HG02623 (cell line): ENCODE data around the gene LCE1E.

Source experiments
- ATAC-seq: cut with Tn5 transposase; IDR thresholded peaks from one replicate; pipeline ENCODE4 v1.9.1; 2021; ENCODE audit warnings: moderate library complexity; ENCODE audit not compliant: unreplicated experiment

The LCE1E gene, protein sequence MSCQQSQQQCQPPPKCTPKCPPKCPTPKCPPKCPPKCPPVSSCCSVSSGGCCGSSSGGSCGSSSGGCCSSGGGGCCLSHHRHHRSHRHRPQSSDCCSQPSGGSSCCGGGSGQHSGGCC

DNA sequence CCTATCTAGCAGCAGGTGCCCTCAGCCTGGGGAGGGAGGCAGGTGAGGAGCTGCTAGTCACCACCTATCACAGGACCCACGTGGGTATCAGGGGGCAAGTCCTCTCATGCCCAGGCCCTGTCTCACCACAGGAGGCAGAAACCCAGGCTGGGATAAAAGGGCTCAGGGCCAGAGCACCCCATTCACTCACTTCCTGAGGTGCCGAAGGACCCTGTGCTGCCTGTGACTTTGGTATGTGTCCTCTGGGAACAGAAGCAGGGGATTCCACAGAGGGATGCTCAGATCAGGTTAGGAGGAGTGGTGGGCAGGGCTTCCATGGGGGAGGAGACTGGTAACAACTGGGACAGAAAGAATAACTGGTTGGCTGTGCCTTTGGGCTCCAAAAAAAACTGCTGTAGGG, at the start of gene LCE1E:
Gene LCE1E (plus strand): TSS at position 181 of the 400 bp plus-strand sequence. CDS start 1,043 bp downstream, outside the sequence.
- ATAC-seq = no peak

DNA sequence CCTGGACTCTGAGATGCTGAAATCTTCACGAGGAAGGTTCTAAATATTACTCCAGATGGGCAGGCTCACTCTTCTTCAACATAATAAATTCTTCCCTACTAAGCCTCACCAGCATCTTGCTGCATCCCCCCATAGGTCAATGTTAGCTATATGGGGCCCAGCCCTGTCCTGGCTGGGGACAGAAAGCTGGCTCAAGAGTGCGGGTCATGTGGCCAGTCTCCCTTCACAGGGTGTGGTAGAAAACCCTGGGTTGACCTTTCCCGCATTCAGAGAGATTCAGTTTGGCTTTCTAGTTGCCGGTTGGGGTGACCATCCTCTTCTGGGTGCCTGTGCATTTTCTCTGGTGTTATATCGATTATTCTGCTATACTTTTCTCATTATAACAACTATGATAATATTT, 48.1 kb upstream of the LCE1E start:
- no peak for ATAC-seq

DNA sequence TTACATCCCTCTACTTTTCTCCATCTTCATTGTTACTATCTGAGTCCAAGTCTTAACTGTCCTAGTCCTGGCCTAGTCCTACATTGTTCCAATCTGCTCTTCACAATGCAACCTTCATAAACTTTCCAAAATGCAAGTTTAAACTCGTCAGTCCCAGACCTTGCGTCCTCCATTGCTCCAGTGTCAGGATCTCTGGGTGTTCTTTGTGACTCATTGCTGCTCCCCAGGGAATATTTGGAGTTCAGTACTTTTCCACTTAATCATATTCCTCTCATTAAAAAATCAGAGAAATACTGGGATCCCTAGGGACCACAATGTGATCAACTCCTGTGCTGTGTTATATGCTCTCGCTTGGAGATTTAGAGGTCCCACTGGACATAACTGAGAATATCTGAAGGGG, 46.2 kb upstream of the LCE1E start:
- no peak for ATAC-seq

DNA sequence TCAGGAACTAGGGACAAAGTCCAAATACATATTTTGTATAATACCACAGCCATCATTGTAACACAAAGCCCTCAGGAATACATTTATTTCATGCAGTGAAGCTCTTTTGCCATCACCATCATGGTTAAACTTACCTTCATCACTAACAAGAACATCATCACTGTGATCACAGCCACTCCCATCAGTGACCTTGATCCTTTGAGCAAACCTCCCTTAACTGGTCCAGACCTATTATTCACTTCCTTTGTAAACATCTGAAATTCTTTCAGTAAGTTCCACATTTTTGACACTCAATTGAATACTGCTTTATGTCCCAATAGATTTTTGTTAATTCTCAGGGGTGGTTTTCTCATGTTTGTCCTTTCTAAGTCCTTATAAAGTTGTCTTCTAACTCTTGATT, 44.4 kb upstream of the LCE1E start:
- no peak for ATAC-seq

DNA sequence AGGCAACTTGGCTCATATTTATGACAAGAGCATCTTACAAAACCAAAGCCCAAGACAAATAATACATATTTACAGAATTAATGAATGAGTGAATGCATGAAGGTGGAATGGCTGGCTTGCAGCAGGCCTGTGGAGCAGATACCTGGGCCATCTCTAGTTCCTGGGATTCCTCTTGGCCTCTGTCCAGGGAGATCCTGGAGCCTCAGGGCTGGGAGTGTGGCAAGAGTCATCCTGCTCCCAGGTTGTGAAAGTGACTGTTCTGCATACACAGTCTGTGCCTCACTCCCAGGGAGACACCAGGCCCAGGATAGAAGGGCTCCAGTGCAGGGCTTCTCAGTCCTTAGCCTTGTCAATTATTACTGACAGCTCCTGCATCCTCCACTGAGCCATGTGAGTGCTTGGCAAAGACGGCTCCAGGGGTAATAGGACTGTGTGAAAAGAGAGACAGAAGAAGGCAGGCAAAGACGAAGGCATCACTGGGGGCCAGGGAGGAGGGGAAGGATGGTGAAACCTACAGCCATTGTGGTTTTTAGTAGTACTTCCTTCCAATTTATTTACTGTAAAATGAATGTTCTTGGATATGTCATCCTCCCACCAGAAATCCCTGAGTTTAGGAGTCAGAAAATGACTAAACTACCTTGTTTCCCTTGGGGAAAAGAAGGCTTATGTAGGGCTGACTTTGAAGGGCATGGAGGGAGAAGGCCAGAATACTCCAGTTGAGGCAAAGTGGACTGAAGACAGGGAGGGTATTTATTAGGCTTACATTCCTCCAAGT, 42.5 kb upstream of the LCE1E start:
- no peak for ATAC-seq

DNA sequence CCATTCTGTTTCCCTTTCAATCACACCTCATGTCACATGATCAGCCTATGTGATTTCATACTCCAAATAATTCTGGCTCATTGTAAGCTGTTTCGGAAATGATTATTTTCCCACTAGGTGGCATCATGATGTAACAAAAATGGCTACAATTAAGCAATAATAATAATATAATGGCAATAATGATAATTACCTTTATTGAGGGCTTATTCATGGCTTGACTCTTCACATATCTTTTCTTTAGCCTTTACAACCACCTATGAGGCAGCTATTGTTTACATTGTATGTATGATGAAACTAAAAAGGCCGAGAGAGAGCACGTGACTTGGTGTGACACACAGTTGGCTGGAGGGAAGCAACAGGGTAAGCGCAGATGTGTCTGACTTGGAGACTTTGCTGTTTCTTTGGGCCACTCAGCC, 40.8 kb upstream of the LCE1E start:
- no peak for ATAC-seq

DNA sequence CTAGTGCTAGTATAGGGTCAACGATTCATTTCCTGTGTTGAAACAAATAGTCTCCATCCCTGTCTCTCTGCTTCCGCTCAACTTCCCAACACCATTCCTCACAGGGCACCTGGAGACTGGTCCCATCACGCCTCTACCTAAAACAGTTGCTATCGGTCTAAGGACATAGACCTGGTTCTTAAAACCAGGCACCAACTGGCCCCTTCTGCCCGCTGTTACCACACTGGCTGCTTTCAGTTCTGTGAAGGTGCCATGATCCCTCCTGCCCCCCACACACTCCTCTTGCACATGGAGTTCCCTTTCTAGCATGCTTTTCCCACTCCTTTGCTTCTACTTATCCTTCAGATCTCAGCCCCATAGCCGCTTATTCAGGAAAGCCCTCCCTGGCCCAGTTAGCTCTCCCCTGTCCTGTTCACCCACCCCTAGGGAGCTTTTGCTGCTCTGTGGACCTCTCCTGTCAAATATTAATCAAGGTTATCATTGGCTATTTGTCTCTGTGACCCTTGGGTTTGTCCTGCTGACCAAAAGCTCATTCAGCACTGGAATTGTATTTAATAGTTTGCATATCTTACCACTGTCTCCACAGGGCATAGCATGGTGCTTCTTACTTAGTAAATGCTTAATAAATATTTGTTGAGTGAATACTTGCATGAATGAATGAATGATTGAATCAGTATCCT, 40.2 kb upstream of the LCE1E start:
- no peak for ATAC-seq

DNA sequence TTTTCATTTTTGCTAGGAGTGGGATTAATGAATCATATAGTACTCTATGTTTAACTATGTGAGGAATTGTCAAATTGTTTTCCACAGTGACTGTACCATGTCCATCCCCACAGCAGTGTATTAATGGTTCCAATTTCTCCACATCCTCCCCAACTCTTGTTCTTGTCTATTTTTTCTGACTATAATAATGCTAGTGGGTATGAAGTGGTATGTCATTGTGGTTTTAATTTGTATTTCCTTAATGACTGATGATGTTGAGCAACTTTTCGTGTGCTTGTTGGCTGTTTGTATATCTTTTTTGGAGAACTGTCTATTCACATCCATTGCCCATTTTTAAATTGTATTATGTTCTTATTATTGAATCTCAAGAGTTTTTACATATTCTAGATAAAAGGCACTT, 38.2 kb upstream of the LCE1E start:
- no peak for ATAC-seq

DNA sequence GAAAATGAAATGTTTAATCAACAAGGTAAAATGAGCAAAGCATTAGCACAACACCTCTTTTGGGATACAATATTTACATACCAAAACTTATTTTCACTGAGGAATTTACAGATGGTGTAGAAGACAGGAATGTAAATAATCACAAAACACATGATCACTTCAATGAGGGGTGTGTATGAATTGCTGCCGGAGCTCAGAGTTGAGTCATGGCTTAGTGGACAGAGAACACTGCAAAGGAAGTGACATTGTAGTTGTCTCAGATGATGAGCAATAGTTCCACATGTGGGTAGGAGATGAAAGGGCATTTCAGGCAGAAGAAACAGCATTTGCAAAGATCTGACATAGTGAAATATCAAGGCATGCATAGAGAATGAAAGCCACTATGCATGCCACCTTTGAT, 33.8 kb upstream of the LCE1E start:
- no peak for ATAC-seq

DNA sequence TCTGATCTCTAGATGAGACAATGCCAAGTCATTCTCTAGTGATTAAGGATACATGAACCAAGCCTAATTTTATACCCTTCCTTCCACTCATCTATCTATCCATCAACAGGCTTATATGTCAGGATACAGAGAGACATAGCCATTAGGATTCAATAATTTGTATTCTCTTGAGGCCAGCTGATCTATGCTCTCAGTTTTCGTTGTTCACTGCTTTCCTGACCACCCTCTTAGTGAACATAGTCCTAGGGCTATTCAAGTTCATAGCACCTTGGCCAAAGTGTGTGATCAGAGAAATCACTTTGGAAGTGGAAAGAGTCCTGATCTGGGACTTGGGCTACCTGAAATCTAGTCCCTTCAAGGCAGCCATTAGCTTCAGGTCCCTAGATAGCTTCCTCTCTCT, 32.5 kb upstream of the LCE1E start:
- ATAC-seq = no peak

DNA sequence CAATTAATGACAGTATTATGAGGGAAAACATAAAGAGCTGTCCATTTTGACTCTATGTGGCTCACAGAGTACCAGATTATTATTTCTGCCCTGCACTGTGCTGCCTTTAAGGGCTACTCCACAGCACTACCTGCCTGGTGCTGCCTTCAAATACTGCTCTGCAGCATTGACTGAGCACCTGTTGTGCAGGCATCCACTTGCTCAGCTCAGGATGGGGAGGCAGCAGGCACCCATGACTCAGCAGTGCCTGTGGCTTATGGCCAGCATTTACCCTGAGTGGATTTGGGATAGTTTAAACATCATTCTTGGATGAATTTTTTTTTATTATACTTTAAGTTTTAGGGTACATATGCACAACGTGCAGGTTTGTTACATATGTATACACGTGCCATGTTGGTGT, 29.2 kb upstream of the LCE1E start:
- no peak for ATAC-seq

DNA sequence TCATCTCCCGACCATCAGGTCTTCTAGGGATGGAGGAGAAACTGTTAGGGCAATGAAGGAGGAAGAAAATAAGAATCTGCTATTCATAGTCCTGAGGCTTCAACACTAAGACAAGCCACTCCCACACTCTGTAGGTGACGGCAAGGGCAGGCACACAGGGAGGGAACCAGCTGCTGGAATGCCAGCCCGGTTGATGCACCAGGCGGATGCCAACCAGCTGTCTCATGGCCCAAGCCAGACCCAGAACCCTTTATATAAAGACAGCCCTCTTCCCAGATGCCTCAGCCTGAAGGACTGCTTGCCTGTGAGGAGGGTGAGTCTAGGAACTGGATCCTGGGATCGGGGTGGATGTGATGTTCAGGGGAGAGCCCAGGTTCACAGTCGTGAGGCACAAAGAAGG, 28.3 kb upstream of the LCE1E start, which contains the start of gene KPRP:
Gene KPRP (plus strand): TSS at position 279 of the 400 bp plus-strand sequence. CDS start 1,564 bp downstream, outside the sequence.
- ATAC-seq = no peak

DNA sequence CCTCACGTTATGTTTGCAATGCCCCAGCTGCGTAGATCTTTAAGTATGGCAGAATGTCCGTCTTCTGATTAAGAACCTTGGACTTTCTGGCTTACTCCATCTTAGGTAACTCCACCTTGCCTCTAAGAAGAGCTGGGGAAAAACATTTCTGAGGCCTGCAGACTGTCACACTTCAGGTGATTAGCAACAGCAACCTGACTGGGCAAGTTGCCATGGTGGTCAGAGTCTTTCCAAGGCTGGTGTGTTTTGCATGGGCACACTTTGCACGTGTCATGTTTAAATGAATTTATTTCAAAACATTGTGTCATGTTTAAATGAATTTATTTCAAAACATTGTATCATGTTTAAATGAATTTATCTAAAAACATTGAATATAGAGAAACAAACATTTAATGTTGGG, 27.4 kb upstream of the LCE1E start:
- ATAC-seq = no peak

DNA sequence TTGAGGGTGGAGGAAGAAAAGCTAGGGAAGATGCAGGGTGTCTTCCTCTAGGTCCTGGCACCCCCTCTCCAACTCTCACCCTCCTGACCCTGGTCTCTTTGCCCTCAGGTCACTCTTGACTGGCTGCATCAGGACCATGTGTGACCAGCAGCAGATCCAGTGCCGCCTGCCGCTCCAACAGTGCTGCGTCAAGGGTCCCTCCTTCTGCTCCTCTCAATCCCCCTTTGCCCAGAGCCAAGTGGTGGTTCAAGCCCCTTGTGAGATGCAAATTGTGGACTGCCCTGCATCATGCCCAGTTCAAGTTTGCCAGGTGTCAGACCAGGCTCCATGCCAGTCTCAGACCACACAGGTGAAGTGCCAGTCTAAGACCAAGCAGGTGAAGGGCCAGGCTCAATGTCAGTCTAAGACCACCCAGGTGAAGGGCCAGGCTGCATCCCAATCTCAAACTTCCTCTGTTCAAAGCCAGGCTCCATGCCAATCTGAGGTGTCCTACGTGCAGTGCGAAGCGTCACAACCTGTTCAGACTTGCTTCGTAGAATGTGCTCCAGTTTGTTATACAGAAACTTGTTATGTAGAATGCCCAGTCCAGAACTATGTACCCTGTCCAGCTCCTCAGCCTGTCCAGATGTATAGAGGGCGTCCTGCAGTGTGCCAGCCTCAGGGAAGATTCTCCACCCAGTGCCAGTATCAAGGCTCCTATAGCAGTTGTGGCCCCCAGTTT, 26.4 kb upstream of the LCE1E start:
- ATAC-seq = no peak

DNA sequence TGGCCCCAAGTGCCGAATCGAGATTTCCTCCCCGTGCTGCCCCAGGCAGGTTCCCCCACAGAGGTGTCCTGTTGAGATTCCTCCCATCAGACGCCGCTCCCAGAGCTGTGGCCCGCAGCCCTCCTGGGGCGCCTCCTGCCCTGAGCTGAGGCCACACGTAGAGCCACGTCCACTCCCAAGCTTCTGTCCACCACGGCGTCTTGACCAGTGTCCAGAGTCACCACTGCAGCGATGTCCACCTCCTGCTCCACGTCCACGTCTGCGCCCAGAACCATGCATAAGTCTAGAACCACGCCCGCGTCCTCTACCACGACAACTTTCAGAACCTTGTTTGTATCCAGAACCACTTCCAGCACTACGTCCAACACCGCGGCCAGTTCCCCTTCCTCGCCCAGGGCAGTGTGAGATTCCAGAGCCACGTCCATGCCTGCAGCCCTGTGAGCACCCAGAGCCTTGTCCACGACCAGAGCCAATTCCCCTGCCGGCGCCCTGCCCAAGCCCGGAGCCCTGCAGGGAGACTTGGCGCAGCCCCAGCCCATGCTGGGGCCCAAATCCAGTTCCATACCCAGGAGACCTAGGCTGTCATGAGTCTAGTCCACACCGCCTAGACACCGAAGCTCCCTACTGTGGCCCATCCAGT, 25.4 kb upstream of the LCE1E start:
- ATAC-seq = no peak

DNA sequence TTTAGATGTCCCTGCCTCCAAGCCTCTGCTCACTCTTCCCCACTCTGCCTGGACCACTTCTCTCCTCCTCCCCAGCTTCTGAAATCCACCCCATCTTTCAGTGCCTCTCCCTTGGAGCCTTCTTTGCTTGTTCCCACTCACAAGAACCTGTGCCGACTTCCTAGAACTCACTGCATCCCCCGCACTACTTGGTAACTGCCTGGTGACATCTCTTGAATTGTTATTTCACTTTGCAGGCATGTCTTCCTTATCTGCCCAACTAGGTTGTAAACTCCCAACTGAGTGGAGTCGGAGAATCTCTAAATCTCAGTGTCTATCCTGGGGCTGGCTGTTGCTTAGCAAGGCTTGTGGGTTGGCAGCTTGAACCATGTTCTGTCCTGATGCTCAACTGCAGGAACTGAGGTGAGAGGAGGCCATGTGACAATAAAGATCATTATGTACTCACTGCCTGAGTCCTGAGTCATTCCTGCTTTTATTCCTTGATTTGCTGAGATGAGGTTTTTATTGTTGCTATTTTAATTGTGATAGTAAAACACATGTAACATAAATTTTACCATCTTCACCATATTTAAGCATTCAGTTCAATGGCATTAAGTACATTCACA, 24.3 kb upstream of the LCE1E start:
- no peak for ATAC-seq

DNA sequence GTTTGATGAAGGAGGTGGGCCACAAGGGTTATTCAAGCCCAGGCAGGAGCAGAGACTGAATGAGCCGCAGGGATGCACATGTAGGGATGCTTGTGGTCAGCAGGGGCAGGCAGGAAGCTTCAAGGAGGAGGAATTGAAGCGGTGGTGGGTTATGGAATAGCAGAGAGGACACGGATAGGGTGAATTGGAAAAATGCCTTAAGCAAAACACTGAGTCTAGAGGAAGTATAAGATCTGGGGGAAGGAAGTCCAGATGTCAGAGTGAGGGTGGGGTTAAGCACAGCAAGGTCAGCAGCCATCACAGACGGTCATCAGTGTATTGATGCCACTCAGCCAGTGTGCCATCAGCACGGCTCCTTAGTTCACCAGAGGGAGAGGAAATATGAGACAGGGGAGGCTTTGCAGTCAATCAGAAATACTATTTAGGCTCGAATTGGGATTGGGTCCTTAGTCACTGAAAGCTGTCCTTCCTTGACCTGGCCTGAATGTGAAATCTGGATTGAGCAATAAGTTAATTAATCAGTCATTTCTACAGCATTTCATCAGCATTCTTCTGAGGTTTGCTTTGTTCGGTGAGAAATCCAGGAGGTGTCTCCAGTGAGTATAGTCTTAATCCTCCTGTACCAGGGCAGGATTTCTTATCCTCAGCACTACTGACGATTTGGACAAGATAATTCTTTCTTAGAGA, 17.1 kb upstream of the LCE1E start:
- ATAC-seq = no peak

DNA sequence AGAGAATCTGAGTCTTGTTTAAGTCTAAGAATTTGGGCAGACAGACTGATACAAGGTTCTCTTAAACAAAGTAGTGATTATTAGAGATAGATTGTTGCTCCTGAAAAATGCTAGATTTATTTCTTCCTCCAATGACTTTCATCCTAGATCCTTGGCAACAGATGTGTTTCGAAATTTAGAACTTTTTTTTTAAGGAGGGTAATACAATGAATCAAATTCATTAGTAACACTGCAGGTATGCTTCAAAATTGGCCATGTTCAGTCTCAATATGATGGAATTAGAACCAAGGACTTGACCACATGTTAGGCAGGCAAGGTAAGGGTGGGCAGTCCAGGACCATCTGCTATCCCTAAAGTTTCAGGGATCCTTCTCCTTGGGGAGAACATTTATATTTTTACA, 15.6 kb upstream of the LCE1E start:
- ATAC-seq = no peak

DNA sequence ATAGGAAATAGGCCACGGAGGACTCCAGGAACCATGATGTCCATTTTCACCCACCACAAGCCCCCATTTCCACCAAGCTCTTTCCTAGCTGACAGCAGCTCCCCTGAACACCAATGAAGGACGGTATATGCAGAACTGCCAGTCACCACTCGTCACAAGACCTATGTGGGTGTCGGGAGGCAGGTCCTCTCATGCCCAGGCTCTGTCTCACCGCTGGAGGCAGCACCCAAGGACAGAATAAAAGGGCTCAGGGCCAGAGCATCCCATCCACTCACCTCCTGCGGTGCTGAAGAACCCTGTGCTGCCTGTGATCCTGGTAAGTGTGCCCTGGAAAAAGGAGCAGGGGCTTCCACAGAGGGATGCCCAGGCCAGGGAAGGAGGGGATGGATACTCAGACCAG, 11.2 kb upstream of the LCE1E start, which contains the start of gene LCE1F:
Gene LCE1F (plus strand): TSS at position 266 of the 400 bp plus-strand sequence. CDS start 1,232 bp downstream, outside the sequence.
- no peak for ATAC-seq

DNA sequence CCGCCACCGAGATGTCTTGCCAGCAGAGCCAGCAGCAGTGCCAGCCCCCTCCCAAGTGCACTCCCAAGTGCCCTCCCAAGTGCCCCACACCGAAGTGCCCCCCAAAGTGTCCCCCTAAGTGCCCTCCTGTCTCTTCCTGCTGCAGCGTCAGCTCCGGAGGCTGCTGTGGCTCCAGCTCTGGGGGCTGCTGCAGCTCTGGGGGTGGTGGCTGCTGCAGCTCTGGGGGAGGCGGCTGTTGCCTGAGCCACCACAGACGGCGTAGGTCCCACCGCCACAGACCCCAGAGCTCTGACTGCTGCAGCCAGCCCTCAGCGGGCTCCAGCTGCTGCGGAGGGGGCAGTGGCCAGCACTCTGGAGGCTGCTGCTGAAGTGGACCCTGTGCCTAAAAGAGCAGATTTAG, 9.7 kb upstream of the LCE1E start:
- no peak for ATAC-seq
